NCI-H446 (cell line): ENCODE results near the gene GET3.
A peak's percentile ranks its signal among the peaks of the same experiment; 100 is the strongest.

Experiments
- DNase-seq, 2 experiments: peaks; one replicate each; lab custom pipeline; 2025; lab: John Stamatoyannopoulos, UW

Gene GET3

DNA sequence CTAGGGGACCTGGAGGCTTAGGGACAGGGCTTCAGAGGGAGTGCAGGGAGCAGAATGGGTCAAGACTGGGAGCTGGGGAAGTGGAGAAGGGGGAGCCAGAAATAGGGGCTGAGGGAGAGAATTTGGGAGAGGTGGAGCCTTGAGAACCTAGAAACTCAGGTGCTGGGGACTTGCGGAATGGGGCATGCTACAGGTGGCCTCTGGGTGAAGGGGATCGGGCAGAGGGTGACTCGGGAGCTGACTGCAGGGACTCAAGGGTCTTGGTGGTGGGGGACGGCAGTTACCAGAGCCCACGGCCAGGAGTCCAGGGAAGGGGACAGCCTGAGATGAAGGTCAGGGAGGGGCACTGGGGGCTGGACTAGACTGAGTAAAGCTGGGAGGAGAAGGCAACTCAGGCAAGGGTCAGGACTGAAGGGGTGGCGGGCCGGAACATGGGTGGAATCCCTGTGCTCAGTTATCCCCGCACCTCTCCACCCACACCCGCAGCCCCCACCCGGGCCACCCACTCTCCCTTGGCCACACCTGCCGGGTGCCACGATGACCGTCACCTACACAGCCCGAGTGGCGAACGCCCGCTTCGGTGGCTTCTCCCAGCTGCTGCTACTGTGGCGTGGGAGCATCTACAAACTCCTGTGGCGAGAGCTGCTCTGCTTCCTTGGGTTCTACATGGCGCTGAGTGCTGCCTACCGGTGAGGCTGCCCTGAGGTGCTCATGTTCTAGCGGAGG, 14.9 kb downstream of the GET3 start:
- no peak for DNase-seq

- no peak for DNase-seq
These were observed 17.3 kb downstream of the GET3 start for GRCh38 chr19:12754465-12755196.

- DNase-seq: no peak
These were observed 19.0 kb downstream of the GET3 start for GRCh38 chr19:12756150-12756883.

GRCh38 chr19:12757544-12758274, 20.4 kb downstream of the GET3 start:
- peak in 1 of 2 experiments; percentile 60 for DNase-seq

DNA sequence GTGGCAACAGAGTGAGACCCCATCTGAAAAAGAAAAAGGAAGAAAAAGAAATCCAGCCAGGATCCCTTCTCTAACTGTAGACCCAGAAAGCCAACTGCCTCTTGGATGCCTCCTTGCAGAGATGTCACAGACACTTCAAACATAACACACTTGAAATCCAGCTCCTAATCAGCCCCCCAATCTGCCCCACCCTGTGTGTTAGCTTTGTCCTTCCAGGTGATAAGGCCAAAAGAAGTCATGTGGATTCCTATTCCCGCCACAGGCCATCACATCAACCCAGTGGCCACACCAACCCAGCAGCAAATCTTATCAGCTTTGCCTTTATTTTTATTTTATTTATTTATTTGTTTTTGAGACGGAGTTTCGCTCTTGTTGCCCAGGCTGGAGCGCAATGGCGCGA, 22.4 kb downstream of the GET3 start:
- no peak for DNase-seq

- no peak for DNase-seq
These were observed 25.8 kb downstream of the GET3 start for GRCh38 chr19:12763100-12763499.

DNA sequence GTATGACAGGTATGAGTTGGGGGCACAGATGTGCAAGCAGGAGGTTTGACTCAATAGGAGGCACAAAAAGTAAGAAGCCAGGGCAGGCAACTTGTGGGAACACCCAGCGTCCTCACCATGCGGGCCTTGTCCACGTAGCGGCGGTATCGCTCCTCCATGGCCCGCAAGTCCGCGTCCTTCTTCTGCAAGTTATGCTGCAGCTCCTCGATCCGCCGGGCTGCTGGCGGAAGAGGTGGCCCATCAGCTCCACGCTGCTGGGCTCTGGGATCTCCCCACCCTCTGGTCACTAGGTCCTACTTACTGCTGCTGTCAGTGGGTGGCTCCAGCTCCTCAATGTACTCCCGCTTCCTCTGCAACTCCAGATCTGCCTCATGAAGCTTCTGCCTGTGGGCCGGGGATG, 27.4 kb downstream of the GET3 start:
- no peak for DNase-seq

DNA sequence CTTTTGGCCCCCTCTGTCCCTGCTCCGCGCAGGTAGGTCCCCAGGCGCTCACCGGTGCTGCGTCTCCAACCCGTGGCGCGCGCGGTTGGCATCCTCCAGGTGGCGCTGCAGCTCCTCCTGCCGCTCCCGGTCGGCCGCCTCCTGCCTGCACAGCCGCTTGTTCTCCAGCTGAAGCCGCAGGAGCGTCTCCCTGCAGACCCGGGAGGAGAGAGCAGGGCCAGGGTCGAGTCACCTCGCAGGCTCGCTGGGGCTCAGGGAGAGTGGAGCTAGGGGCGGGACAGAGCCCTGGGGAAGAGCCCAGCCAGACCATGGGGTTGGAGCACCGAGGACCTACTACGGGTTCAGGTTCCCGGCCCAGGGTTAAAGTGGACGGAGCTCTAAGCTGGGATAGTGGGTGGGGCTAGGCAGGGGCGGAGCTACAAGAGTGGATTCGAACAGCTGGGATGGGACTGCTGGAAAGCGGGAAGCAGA, 28.8 kb downstream of the GET3 start:
- peak; percentile 64 to 82 for DNase-seq

DNA sequence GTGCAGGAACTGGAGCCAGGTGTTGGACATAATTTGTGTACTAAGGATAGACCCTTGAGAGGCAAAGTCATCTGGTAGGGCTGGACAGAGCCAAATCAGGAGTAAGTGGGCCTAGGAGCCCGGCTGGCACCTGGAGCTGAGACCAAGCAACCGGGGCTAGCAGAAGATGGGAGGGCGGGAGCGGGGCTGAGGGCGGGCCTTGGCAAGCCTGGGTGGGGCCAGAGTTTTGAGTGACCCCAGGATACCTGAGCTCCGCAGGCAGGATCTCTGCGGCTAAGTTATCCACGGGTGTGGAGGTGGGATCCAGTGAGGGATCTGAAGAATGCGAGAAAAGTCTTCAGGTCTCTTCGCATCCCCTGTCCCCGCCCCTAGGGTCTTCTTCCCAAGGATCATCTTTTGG, 29.9 kb downstream of the GET3 start:
- no peak for DNase-seq

DNA sequence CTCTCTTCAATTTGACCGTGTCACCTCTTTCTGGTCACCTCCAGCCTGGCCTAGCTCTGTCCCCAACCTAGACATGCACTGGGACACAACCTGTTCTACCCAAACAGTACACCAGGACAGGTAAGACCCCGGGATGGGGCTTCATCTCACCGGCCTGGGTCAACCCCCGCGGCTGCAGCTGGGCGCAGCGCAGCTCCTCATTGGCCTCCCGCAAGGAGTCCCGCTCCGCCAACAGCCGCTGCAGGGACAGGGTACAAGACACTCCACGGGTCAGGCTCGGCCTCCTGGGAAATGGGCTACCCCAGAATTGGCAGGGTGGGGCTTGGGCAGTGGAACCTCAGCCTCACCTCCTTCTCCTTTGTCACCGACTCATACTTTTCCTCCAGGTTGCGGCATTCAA, 30.4 kb downstream of the GET3 start:
- no peak for DNase-seq

DNA sequence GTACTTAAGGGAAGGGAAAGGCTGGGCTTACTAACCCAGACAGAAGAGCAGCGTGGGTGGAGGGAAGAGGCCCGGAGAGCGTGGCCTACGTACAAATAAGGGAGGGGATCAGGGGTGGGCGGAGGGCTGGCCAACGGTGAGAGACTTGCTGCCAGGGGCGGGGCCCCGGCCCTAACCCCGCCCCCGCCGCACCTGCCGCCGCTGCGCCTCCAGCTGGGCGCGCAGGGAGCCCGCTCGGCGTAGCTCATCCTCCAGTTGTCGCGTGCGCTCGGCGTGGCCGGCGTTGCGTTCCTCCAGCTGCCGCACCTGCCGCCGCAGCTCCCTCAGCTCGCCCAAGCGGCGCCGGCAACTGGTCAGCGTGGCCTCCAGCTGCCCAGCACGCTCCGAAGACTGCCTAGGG, 32.4 kb downstream of the GET3 start:
- DNase-seq: no peak

DNA sequence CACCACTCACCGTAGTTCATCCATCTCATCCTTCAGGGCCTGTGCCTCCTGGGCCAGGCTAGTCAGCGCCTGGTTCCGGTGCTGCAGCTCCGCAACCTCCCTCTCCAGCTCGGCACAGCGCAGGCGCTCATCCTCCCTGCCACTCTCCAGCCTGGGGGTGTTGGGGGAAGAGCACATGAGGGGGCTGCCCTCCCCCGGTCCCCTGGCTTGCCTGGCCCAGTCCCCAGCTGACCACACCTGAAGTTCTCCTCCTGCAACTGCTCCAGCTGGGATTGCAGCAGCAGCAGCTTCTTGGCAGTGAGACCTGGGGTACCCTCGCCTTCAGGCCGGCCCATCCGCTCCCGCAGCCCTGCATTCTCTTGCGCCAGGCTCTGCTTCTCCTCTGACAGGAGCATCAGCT, 33.6 kb downstream of the GET3 start:
- DNase-seq: no peak

DNA sequence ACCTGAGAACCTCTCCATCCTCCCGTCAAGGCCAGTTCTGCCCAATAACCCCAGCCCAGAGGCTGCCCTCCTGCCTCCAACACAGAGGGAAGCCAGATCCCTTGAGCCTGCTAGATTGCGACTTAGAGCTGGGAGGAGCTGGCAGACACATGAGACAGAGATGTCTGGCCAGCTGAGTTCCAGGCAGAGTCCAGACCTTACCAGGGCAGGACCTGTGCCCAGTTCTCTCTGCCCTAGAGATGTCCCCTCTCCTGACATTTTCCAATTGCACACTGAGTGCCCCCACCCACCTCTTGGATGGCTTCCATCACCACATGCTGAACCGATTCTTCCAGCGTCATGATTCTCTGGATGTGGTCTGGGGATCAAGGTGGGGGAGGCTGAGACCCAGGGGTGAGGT, 35.0 kb downstream of the GET3 start:
- no peak for DNase-seq

DNA sequence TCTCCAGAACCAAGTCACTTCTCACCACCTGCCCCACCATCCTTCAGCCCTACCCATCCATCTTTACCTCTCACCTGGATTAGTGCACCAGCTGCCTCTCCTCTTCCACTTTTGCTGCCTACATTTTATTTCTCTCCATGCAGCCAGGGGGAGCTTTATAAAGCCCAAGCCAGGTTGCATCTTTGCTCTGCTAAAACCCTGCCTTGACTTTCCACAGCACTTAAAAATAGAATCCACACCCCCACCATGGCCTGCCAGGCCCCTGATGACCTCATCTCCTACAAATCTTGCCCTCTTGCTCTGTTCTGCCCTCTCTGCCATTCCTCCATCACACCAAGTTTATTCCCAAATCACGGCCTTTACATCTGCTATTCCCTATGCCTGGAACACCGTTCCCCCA, 36.3 kb downstream of the GET3 start:
- DNase-seq: no peak

GRCh38 chr19:12774588-12775555, 37.6 kb downstream of the GET3 start, which contains the start of gene HOOK2:
HOOK2 (minus strand) TSS chr19:12775552; CDS start chr19:12775449, 103 bp downstream.
- DNase-seq: no peak

DNA sequence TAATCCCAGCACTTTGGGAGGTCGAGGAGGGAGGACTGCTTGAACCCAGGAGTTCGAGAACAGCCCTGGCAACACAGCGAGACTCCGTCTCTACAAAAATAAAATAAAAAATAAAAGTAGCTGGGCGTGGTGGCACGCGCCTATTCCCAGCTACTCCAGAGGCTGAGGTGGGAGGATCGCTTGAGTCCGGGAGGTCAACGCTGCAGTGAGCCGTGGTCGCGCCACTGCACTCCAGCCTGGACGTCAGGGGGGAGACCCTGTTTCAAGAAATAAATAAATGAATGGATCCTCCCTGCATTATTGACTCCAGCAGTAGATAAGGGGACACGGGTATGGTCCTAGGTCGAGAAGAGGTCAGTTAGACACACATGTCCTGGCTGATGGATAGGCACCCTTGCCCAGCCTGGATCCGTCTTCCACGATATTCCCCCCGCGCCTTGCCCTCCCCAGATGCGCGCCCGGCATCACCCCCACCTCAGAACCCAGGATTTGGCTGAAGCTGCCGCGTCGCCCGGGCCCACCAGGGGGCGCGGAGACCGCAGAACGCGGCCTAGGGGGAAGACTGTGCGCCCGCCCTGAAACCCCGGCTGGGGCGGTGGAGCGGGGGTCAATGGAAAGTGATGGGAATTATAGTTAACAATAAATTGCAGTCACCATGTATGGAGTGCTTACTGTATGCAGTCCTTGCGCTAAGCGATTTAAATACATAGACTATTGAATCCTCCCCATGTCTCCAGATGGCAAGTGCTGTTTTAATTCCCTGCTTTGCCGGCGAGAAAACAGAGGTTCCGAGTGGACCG, 40.1 kb downstream of the GET3 start:
- DNase-seq: peak; percentile 69 to 87

DNA sequence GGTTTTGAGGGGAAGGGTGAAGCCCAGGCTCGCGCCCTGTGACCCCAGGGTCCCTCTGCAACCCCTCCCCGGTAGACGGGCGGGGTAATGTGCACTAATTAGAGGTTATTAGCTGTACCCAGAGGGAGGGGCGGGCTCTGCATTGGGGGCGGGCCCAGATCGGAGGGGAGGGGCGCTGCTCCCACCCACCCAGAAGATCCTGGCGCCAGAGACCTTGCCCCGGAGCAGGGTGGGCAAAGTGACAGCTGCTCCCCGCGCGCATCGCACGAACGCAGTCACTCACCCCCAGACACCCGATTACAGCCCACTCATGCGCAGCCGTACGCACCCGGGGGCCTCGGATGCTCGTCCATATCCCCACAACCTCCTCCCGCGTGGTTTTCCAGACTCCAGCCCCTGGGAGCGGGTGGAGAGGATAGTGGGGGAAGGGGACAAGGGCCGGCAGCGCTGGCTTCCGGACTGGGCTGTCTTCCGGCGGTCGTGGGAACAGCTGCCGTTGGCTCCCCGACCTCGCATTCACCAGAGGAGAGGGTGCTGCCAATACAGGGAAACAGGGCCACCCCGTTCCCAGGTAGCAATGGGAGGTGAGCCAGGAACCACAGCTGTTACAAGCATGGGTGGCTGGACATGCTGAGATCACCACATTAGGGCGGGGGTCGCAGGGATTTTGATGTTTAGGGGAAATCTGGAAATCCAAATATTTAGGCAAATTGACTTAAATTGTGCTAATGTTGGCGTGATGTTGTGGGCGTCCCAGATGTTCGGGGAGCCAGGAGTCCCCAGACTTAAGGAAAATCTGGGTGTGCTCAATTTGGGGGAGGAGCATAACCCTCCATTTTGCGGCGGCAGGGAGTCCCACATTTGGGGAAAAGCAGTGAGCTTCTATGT, 41.0 kb downstream of the GET3 start:
- peak; percentile 63 to 85 for DNase-seq

DNA sequence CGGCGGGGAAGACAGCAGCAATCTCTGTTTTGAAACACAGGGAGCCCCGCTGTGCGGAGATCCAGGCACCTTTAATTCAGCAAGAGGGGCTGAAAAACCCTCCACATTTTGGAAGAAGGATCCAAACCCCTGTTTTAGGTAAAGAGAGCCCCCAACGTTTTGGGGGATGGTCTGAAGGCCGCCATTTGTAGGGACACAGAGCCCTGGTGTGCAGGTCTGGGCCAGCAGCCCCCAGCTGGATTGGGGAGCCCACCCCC, 41.5 kb downstream of the GET3 start:
- DNase-seq: no peak
